ENCODE data around the gene TRIP4. TPM values are rescaled to one million over a fixed set of nuclear protein-coding genes. Genes with fewer than 3 reads are reported as not detected.

TRIP4 gene
- total RNA-seq, 1 experiment from 2014 or later = 21.7 TPM

- Mint-ChIP-seq H3K4me1 (peaks cover 16 to 21% of the 10 kb centered on the region in 2 experiments), H3K27me3 (ENCODE audit: low read depth) (no peaks in the 10 kb centered on the region), H3K4me3 (no peak overlapping the region), H3K9me3 (no peaks in the 10 kb centered on the region), H3K27ac (no peak overlapping the region; a peak in 1 of 7 replicates), H3K36me3 (ENCODE audit: insufficient read depth in 1 of 3, low read depth in 3 of 3) (peaks cover 0 to 5% (median 4%) of the 10 kb centered on the region in 3 experiments; a peak in 3 of 7 replicates)
- H2BK15ac ChIP-seq (ENCODE audit: low read depth, low read length) = no peak overlapping the region
- H3K27me3 ChIP-seq (ENCODE audit: insufficient read depth, low read length) = no peaks in the 10 kb centered on the region
- no peak overlapping the region for H3K27ac ChIP-seq (ENCODE audit: insufficient read length, low read depth, low read length)
- TF ChIP-seq, protein P1, sequence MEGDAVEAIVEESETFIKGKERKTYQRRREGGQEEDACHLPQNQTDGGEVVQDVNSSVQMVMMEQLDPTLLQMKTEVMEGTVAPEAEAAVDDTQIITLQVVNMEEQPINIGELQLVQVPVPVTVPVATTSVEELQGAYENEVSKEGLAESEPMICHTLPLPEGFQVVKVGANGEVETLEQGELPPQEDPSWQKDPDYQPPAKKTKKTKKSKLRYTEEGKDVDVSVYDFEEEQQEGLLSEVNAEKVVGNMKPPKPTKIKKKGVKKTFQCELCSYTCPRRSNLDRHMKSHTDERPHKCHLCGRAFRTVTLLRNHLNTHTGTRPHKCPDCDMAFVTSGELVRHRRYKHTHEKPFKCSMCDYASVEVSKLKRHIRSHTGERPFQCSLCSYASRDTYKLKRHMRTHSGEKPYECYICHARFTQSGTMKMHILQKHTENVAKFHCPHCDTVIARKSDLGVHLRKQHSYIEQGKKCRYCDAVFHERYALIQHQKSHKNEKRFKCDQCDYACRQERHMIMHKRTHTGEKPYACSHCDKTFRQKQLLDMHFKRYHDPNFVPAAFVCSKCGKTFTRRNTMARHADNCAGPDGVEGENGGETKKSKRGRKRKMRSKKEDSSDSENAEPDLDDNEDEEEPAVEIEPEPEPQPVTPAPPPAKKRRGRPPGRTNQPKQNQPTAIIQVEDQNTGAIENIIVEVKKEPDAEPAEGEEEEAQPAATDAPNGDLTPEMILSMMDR (conservative IDR thresholded peaks at IDR 0.05) = no peak
- H2BK20ac ChIP-seq (ENCODE audit: low read depth, low read length, poor library complexity, severe bottlenecking) = no peak overlapping the region
- H2AK5ac ChIP-seq (ENCODE audit: insufficient read length, low read length) = no peak overlapping the region
- H4K91ac ChIP-seq (ENCODE audit: insufficient read length, low read depth, low read length) = no peak overlapping the region
- no peak overlapping the region for H3K18ac ChIP-seq (ENCODE audit: insufficient read length, low read depth, low read length)
- no peaks in the 10 kb centered on the region for H3K23me2 ChIP-seq (ENCODE audit: insufficient read length, low read depth, low read length, poor library complexity, severe bottlenecking)
- H3K4me1 ChIP-seq (ENCODE audit: insufficient read depth, low read length) = no peaks in the 10 kb centered on the region; the same call in 1 of the 2 replicates
- H3K9ac ChIP-seq (ENCODE audit: extremely low read depth, insufficient read length, low read length) = no peak overlapping the region
- H3K56ac ChIP-seq (ENCODE audit: insufficient read length, low read depth, low read length) = no peak overlapping the region
- no peak overlapping the region for H3K23ac ChIP-seq (ENCODE audit: insufficient read length, low read depth, low read length)
- no peak overlapping the region for H4K5ac ChIP-seq (ENCODE audit: insufficient read length, low read depth, low read length)
- no peak overlapping the region for H3K4me2 ChIP-seq (ENCODE audit: insufficient read depth, insufficient read length, low read length)
- no peaks in the 10 kb centered on the region for H4K20me1 ChIP-seq (ENCODE audit: control insufficient read depth, insufficient read depth, insufficient read length)
- H2AFZ ChIP-seq (ENCODE audit: low read length) = no peak overlapping the region
- H3K4ac ChIP-seq (ENCODE audit: low read depth, low read length) = no peak overlapping the region
- H3K9me3 ChIP-seq (ENCODE audit: control insufficient read depth, low read depth, low read length) = no peaks in the 10 kb centered on the region
- no peak overlapping the region for H2BK12ac ChIP-seq (ENCODE audit: insufficient read length, low read depth, low read length)
- H3K14ac ChIP-seq (ENCODE audit: insufficient read depth, low read length) = no peak overlapping the region
- no peak overlapping the region for H3T11ph ChIP-seq (ENCODE audit: low read length)
- DNase-seq = no peak
- H3K79me1 ChIP-seq (ENCODE audit: insufficient read depth, low read depth, low read length, poor library complexity, severe bottlenecking) = no peaks in the 10 kb centered on the region
- H3K79me2 ChIP-seq (ENCODE audit: insufficient read depth, low read length) = no peaks in the 10 kb centered on the region
- H4K8ac ChIP-seq (replicated peaks; ENCODE audit: insufficient read length, low read depth, low read length) = no peak overlapping the region
- no peak overlapping the region for H2BK120ac ChIP-seq (ENCODE audit: low read depth, low read length, poor library complexity, severe bottlenecking)
- no peak overlapping the region for H2BK5ac ChIP-seq (ENCODE audit: insufficient read length, low read length)
- no CpG with 5 or more reads among the region's 1 CpG for WGBS (ENCODE audit: extremely low coverage, insufficient read length, low lambda C conversion rate)
Measured at GRCh38 chr15:64453689-64454037, 66.0 kb downstream of the TRIP4 start.
